Trophoblast cell (in vitro differentiated cells and primary cell): Measurements from ENCODE around the gene USP48.

ENCODE experiments used
- DNase-seq, 2 donors: peaks; one replicate each; pipeline ENCODE4 v3.0.0-alpha.2; 2016
- H2AFZ ChIP-seq: 2 replicates; pipeline ENCODE4 v1.6.1; 2013; ENCODE audit warnings: low read length, moderate library complexity, mild to moderate bottlenecking; ENCODE audit not compliant: insufficient read depth, poor library complexity
- H2AK5ac ChIP-seq: 2 replicates; pipeline ENCODE4 v1.6.1; 2013; ENCODE audit warnings: mild to moderate bottlenecking, low read length
- H2BK120ac ChIP-seq: 2 replicates; pipeline ENCODE4 v1.6.1; 2013; ENCODE audit warnings: low read length, mild to moderate bottlenecking, moderate library complexity; ENCODE audit not compliant: insufficient read depth, poor library complexity
- H2BK12ac ChIP-seq: 2 replicates; pipeline ENCODE4 v1.6.1; 2013; ENCODE audit warnings: mild to moderate bottlenecking, low read length, moderate library complexity
- H2BK5ac ChIP-seq: 2 replicates; pipeline ENCODE4 v1.6.1; 2013; ENCODE audit warnings: low read length, low read depth, moderate library complexity, mild to moderate bottlenecking; ENCODE audit not compliant: poor library complexity
- H3K14ac ChIP-seq: 2 replicates; pipeline ENCODE4 v1.6.1; 2013; ENCODE audit warnings: mild to moderate bottlenecking, low read length
- H3K18ac ChIP-seq: 2 replicates; pipeline ENCODE4 v1.6.1; 2013; ENCODE audit warnings: mild to moderate bottlenecking, low read length
- H3K23ac ChIP-seq: 2 replicates; pipeline ENCODE4 v1.6.1; 2013; ENCODE audit warnings: low read length
- H3K27ac ChIP-seq: 2 replicates; pipeline ENCODE4 v1.5.1; 2013; ENCODE audit warnings: low read depth, mild to moderate bottlenecking, inconsistent platforms, low read length, moderate library complexity
- H3K27me3 ChIP-seq: 2 replicates; pipeline ENCODE4 v1.6.1; 2013; ENCODE audit warnings: inconsistent platforms, mild to moderate bottlenecking, low read length, moderate library complexity; ENCODE audit not compliant: insufficient read depth
- H3K36me3 ChIP-seq, 2 experiments: 1 replicate in 1 of 2; 2 replicates in 1 of 2; pipeline ENCODE4 v1.6.1; 2013; ENCODE audit warnings: low read length in 2 of 2, mild to moderate bottlenecking in 2 of 2, moderate library complexity in 1 of 2; ENCODE audit not compliant: insufficient read depth in 2 of 2, control insufficient read depth in 1 of 2
- H3K4ac ChIP-seq: 2 replicates; pipeline ENCODE4 v1.6.1; 2013; ENCODE audit warnings: low read depth, mild to moderate bottlenecking, low read length, moderate library complexity
- H3K4me1 ChIP-seq, 2 experiments: 1 replicate in 1 of 2; 2 replicates in 1 of 2; pipeline ENCODE4 v1.6.1; 2013; ENCODE audit warnings: low read length in 2 of 2, mild to moderate bottlenecking in 2 of 2, moderate library complexity in 1 of 2; ENCODE audit not compliant: insufficient read depth in 2 of 2, control insufficient read depth in 1 of 2
- H3K4me2 ChIP-seq: 2 replicates; pipeline ENCODE4 v1.6.1; 2013; ENCODE audit warnings: inconsistent platforms, mild to moderate bottlenecking, low read length, moderate library complexity
- H3K4me3 ChIP-seq: 2 replicates; pipeline ENCODE4 v1.5.1; 2013; ENCODE audit warnings: mild to moderate bottlenecking, low read depth, low read length, inconsistent platforms
- H3K79me1 ChIP-seq: one replicate; pipeline ENCODE4 v1.6.1; 2013; ENCODE audit warnings: low read length
- H3K79me2 ChIP-seq: 2 replicates; pipeline ENCODE4 v1.6.1; 2013; ENCODE audit warnings: low read length, mild to moderate bottlenecking; ENCODE audit not compliant: control insufficient read depth, insufficient read depth, poor library complexity
- H3K9ac ChIP-seq: 2 replicates; pipeline ENCODE4 v1.6.1; 2013; ENCODE audit warnings: mild to moderate bottlenecking, low read length
- H3K9me3 ChIP-seq: 2 replicates; pipeline ENCODE4 v1.6.1; 2013; ENCODE audit warnings: low read depth, mild to moderate bottlenecking, control low read depth, inconsistent platforms, low read length; ENCODE audit not compliant: insufficient read depth
- H4K12ac ChIP-seq: 2 replicates; pipeline ENCODE4 v1.6.1; 2013; ENCODE audit warnings: low read depth, mild to moderate bottlenecking, low read length, moderate library complexity
- H4K8ac ChIP-seq: 2 replicates; pipeline ENCODE4 v1.6.1; 2013; ENCODE audit warnings: low read depth, mild to moderate bottlenecking, low read length, moderate library complexity
- H4K91ac ChIP-seq: one replicate; pipeline ENCODE4 v1.6.1; 2013; ENCODE audit warnings: low read depth, mild to moderate bottlenecking, low read length, moderate library complexity
- WGBS: extraction: QIAGEN DNeasy Blood & Tissue Kit; methylation state at CpG from one replicate; pipeline ENCODE4 v1.1.7; 2013; ENCODE audit warnings: missing lambda C conversion rate; ENCODE audit not compliant: insufficient read length, insufficient coverage; ENCODE audit errors: extremely low coverage; 5-methylcytosine and 5-hydroxymethylcytosine counted together

The USP48 gene

DNA sequence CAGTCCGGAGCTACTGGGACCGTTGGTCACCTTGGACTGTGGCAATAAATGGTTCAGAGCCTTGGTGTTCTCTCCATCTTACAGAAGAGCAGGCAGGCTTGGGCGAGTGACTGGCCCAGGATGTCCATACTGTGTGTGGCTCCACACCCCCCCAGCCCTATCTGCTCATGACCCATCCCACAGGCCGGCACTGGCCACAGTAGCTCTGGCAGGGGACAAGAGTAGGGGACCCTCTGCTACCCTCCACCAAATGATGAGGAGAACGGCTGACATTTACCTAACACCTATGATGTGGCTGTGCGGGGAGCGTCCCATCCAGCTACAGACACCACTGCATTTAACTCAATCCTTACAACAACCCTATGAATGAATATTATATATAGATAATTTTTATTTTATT is 42.4 kb upstream of the USP48 start:
- no peaks in the 10 kb centered on the region for H3K79me2 ChIP-seq
- WGBS: no CpG with 5 or more reads among the region's 7 CpGs

GRCh38 chr1:21824926-21825325 is 42.0 kb upstream of the USP48 start:
- H4K12ac ChIP-seq: no peak overlapping the region
- no peak overlapping the region for H3K23ac ChIP-seq
- H3K79me1 ChIP-seq: no peaks in the 10 kb centered on the region
- H3K9me3 ChIP-seq: no peaks in the 10 kb centered on the region
- H2AK5ac ChIP-seq: no peak overlapping the region
- no peak overlapping the region for H3K4ac ChIP-seq
- no peak overlapping the region for H2BK120ac ChIP-seq
- H2BK12ac ChIP-seq: no peak overlapping the region
- H3K4me2 ChIP-seq: no peak overlapping the region
- H3K27ac ChIP-seq: no peak overlapping the region
- peaks cover 80 to 88% of the 10 kb centered on the region in 2 experiments for H3K36me3 ChIP-seq
- H3K27me3 ChIP-seq: no peaks in the 10 kb centered on the region
- H3K14ac ChIP-seq: no peak overlapping the region
- H2AFZ ChIP-seq: no peak overlapping the region
- no peak overlapping the region for H3K18ac ChIP-seq
- H3K9ac ChIP-seq: no peak overlapping the region
- H3K79me2 ChIP-seq: no peaks in the 10 kb centered on the region
- no peak overlapping the region for H4K8ac ChIP-seq
- H4K91ac ChIP-seq: no peak overlapping the region
- no peak overlapping the region for H2BK5ac ChIP-seq
- no CpG with 5 or more reads among the region's 2 CpGs for WGBS
- DNase-seq: no peak
- H3K4me3 ChIP-seq: no peak overlapping the region
- H3K4me1 ChIP-seq: no peaks in the 10 kb centered on the region

More for the DNA sequence above, 42.4 kb upstream of the USP48 start:
- H2BK12ac ChIP-seq: no peak overlapping the region
- no peak overlapping the region for H4K8ac ChIP-seq
- H3K27me3 ChIP-seq: no peaks in the 10 kb centered on the region
- no peak overlapping the region for H2AFZ ChIP-seq
- no peak overlapping the region for H3K4ac ChIP-seq
- H3K9ac ChIP-seq: no peak overlapping the region
- H2AK5ac ChIP-seq: no peak overlapping the region
- H3K14ac ChIP-seq: no peak overlapping the region
- no peaks in the 10 kb centered on the region for H3K79me1 ChIP-seq
- no peak overlapping the region for H3K27ac ChIP-seq
- H3K36me3 ChIP-seq: peaks cover 83 to 91% of the 10 kb centered on the region in 2 experiments
- H3K18ac ChIP-seq: no peak overlapping the region
- H2BK5ac ChIP-seq: no peak overlapping the region
- H3K9me3 ChIP-seq: no peaks in the 10 kb centered on the region
- no peak overlapping the region for H3K4me2 ChIP-seq
- H3K4me1 ChIP-seq: no peaks in the 10 kb centered on the region
- H2BK120ac ChIP-seq: no peak overlapping the region
- no peak overlapping the region for H3K23ac ChIP-seq
- H3K4me3 ChIP-seq: no peak overlapping the region
- H4K91ac ChIP-seq: no peak overlapping the region
- no peak for DNase-seq
- no peak overlapping the region for H4K12ac ChIP-seq

GRCh38 chr1:21823980-21824702 is 41.2 kb upstream of the USP48 start:
- no peak overlapping the region for H3K14ac ChIP-seq
- H2BK12ac ChIP-seq: no peak overlapping the region
- no peaks in the 10 kb centered on the region for H3K4me1 ChIP-seq
- H3K4ac ChIP-seq: no peak overlapping the region
- no peak overlapping the region for H2BK120ac ChIP-seq
- H3K18ac ChIP-seq: no peak overlapping the region
- no peak overlapping the region for H4K12ac ChIP-seq
- H3K27me3 ChIP-seq: no peaks in the 10 kb centered on the region
- no CpG with 5 or more reads among the region's 22 CpGs for WGBS
- H3K23ac ChIP-seq: no peak overlapping the region
- peaks cover 72 to 80% of the 10 kb centered on the region in 2 experiments for H3K36me3 ChIP-seq
- no peaks in the 10 kb centered on the region for H3K9me3 ChIP-seq
- no peak overlapping the region for H3K4me3 ChIP-seq
- H3K79me1 ChIP-seq: no peaks in the 10 kb centered on the region
- H2BK5ac ChIP-seq: no peak overlapping the region
- H4K8ac ChIP-seq: no peak overlapping the region
- no peak overlapping the region for H2AFZ ChIP-seq
- H3K79me2 ChIP-seq: no peaks in the 10 kb centered on the region
- no peak overlapping the region for H3K4me2 ChIP-seq
- no peak overlapping the region for H3K9ac ChIP-seq
- H3K27ac ChIP-seq: no peak overlapping the region
- H4K91ac ChIP-seq: no peak overlapping the region
- DNase-seq: no peak
- no peak overlapping the region for H2AK5ac ChIP-seq

DNA sequence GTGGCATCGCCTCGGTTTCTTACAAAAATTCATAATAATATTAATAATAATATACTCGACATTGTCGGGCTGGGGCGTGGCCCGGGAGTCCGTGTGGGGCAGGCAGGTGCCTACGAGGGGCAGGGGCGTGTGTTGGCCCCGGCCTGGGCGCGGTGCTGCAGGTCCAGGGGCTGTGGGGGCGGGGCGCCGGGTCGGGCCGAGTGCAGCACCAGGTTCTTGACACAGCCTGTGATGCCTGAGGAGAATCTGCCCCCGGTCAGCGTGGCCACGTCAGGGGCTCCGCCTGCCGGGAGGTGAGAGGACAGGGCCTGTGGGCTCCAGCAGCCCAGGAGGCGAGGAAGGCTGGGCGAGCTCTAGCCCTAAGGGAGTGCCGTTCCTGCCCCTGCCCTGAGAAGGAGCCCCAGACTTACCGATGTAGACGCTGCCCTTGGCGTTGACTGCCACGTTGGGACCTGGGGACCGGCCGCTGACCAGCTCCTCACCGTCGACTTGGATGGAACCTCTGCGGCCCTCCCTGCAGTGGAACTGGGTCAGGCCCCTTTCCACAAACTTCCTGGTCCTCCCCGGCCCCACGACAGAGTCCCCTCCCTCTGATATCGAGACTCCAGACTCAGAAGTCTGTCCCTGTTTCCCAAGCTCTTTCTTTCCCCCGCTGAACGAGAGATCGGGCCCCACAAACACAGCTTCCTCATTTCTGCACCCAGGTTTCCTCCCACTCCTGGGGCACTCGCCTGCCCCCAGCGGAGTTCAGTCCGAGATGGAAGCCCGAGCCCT is 40.4 kb upstream of the USP48 start:
- H4K12ac ChIP-seq: no peak overlapping the region
- WGBS: no CpG with 5 or more reads among the region's 44 CpGs

More for the DNA sequence above, 40.4 kb upstream of the USP48 start:
- Histone ChIP-seq H4K91ac (no peak overlapping the region), H3K36me3 (peaks cover 65 to 73% of the 10 kb centered on the region in 2 experiments), H2BK120ac (no peak overlapping the region), H2BK5ac (no peak overlapping the region), H2AK5ac (no peak overlapping the region), H3K4me2 (no peak overlapping the region), H3K27ac (no peak overlapping the region), H3K4ac (no peak overlapping the region), H4K8ac (no peak overlapping the region), H3K18ac (no peak overlapping the region), H3K79me1 (no peaks in the 10 kb centered on the region), H2AFZ (no peak overlapping the region), H3K23ac (no peak overlapping the region), H3K14ac (no peak overlapping the region), H2BK12ac (no peak overlapping the region), H3K27me3 (no peaks in the 10 kb centered on the region), H3K9me3 (no peaks in the 10 kb centered on the region), H3K4me3 (no peak overlapping the region), H3K79me2 (no peaks in the 10 kb centered on the region), H3K4me1 (no peaks in the 10 kb centered on the region), H3K9ac (no peak overlapping the region)
- peak; percentile 33 to 34 for DNase-seq
